Colon (tissue), 2 donors: Measurements from ENCODE around the gene BRD3OS.

Experiments used
- FAIRE-seq: peaks from 2 replicates; lab custom pipeline; 2012; peaks lifted over from hg19 to GRCh38; lab: Jason Lieb, UNC
- donor health status: control.
- donor health status: control.

BRD3OS gene

DNA sequence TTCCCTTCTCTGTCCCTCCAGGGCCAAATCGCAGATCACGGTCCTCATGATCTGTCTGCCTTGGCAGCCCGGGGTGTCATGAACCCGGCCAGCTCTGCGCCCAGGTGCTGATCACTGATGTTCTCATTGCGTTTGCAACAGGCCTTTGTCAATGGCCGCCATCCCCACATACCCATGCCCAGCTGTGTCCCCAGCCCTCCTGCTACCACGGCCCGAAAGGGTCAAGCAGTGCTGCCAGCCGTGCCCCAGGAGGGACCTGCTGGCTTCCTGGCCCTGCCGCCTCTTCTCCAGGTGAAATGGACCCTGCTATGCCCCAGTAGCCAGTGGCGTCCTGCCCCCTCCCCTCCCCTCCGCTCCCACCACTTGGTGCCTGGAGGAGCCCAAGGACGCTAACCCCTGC is 20.4 kb upstream of the BRD3OS start:
- no peak for FAIRE-seq

DNA sequence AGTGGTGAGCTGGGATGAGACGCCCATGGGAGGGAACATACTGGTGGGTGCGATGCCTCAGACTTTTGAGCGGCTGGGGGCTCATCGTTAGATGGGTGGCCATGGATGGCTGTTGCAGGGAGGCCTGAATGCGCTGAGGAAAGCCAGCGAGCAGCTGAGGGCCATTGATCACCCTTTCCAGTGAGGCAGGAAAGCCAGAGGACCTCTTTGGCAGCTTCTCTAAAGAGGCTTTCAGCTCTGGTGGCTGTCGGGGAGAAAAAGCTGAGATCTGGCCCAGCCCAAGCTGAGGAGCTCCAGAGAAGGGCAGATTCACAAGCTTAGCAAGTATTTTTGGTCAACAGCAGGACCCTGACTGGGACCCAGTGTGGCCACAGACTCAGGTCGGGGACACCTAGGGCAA is 19.9 kb upstream of the BRD3OS start:
- FAIRE-seq: no peak

DNA sequence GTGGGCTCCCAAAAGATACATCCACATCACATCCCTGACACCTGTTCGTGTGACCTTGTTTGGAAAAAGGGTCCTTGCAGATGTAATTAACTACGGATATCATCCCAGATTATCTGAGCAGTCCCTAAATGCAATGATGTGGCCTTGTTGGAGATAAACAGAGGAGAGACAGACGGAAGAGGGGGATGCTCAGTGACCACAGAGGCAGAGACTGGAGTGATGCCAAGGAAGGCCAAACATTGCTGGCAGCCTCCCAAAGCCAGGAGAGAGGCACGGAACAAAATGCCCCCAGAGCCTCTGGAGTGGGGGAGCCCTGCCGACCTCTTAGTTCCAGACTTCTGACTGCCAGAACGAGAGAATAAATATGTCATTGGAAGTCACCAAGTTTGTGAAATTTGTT is 18.1 kb upstream of the BRD3OS start:
- FAIRE-seq: no peak

DNA sequence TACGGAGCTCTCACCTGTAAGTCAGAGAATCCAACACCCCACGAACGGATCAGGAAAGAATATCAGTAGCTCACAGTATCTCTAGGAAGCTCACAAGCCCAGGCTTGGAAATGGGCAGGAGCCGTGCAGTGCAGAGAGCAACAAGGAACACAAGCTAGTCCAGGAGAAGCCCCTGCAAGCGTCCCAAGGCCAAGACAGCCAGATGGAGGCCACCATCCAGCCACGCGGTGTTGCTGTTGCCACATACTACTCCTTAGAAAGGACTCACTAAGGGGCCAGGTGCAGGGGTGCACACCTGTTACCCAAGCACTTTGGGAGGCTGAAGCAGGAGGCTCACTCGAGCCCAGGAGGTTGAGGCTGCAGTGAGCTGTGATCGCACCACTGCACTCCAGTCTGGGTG is 17.7 kb upstream of the BRD3OS start:
- no peak for FAIRE-seq

DNA sequence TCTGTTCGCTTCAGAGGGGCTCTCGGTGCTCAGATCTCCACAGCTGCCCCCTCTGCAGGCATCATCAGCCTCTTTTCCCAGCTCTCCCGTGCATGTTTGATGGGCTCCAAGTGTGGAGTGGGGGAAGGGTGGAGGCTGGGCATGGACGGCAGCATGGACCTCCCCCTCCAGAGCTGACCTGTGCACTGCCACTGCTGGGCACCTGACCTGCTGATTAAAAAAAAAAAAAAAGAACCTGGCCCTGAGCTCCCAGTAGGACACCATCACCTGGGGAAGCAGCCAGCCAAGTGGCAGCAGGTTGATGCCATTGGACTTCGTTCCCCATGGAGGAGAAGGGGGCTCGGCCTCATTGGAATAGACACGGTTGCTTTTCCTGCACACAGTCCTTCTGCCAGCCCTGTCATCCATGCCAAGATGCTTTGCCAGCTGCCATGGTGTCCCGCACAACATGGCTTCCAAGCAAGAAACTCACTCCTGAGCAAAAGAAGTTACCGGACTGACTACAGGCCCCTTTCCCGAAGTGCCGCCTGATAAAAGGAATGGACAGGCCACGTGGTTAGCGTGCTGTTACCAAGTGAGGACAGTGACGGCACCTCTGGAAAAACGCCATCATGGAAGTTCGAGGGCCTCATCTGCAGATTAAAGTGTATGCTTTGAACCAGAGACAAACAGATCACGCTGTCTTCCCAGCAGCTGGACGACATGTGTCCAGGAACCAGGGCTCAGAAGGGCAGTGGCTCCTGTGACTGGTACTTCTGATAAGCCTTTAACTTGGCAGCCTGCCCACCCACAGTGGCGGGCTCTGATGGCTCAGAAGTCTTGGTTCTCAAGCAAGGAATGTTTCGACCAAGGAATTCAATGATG is 14.7 kb upstream of the BRD3OS start:
- FAIRE-seq: no peak

DNA sequence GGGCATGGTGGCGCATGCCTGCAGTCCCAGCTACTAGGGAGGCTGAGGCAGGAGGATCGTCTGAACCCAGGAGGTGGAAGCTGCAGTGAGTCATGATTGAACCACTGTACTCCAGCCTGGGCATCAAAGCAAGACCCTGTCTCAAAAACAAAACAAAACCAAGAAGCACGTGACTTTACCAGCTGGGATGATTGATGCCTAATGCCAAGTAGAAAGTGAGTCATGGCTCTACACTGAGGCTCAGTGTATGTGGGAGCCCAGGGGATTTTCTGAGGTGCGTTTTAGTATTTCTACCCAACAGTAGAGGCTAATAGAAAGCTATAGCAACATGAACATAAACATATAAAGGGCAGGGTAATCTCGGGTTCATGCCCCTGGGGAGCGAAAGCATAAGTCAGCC is 13.9 kb upstream of the BRD3OS start:
- no peak for FAIRE-seq

DNA sequence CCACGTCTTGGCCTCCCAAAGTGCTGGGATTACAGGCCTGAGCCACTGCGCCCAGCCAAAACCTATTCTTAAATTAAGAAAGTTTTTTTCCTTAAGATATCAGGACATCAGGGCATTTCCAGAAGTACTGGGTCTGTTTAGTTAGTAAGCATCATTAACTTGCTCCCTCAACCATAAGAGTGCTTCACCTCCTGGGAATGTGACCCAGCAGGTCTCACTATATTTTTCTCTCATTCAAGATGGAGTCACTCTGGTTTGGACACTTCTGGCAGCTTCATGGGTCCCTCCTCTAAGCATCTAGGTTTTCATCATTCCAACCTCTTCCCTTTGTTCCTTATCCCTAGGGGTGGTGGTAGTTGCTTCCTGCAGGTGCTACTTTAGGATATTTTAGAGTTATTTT is 10.3 kb upstream of the BRD3OS start:
- no peak for FAIRE-seq

DNA sequence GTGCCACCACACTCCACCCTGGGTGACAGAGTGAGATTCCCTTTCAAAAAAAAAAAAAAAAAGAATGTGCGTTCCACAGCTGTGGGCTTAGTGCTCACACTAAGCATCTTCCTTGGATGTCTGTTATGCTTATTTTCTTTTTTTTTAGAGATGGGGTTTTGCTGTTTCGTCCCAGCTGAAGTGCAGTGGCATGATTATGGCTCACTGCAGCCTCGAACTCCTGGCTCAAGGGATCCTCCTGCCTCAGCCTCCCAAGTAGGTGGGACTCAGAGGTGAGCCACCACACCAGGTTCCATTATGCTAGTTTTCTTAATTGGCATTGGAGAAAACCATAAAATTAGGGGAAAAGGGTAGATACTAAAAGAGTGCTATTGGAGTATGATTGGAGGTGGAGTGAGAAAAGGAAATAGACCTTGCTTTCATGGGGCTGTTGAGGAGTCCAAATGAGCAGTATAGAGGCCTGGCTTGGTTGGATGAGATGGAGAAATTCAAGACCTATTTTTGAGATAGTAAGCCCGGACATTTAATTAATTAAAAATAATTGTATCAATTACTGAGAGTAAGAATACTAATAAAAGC is 978 bp upstream of the BRD3OS start:
- no peak for FAIRE-seq

DNA sequence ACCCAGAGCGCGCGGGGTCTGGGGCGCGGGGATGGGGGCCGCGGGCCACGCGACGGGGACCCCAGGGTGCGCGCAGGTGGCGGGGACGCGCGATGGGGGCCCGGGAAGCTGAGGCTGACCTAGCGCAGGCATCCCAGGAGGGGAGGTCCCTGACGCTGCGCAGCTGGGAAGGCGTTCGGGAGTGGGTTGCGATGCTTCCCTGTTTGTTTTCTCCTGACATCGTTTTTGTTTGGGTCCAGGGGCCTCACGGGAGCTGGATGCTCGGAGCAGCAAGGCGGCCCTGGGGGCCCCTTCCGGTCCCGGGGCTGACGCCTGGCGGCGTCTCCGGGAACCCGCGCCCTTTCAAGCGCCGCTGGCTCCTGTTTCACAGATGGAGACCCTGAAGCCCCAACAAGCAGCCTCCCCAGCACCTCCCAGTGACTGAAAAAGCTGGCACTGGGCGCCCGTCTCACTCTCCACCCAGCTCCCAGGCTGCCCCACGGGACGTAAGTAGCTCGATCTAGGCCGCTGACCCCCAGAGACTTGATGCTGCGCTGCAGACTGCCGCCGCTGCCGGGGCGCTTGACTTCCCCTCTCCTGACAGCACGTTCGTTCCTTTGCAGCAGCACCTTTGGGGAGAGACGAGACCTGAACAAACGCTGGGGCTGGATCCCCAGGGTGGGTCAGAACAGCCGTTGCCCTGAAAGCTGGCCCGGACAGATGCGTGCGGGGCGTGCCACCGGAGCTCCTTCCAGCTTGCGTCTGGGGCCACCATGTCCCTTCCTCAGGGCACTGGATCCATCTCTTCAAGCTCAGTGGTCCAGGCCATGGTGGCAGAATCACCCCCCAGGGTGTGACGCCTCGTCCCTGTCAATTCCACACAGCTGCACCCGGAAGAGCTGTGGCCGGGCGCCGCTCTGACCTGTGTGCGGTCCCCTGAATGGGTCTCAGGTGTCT is 593 bp downstream of the BRD3OS start:
- FAIRE-seq: no peak

DNA sequence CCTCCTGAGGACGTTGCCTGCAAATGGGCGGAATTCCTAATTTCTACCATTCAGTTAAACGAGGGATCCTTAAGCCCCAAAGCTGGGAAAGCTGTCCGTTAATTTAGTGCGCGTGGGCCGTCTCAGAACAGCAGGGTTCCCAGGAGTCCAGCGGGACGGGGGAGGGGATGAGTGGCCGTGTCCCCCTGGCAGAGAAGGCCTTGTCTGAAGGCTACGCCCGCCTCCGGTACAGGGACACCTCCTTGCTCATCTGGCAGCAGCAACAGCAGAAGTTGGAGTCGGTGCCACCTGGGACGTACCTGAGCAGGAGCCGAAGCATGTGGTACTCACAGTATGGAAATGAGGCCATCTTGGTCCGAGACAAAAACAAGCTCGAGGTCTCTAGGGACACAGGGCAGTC is 1.3 kb downstream of the BRD3OS start:
- no peak for FAIRE-seq

DNA sequence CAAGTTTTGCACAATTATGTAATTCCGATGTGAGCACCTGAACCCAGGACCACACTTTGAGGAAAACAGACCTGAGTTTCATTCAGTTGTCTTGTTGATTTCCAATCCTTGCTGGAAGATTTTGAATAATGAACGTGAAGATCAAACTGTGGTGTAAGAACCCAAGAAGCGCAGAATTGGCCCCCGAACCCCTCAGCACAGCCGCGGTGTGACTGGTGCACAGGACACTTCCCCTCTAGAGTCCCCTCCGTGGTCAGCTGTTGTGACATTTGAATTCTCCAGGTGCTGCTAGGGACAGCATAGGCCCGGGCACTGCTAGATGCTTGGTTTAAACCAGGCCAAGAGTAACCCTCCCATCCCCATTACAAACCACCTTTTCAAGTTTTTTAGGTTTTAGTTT is 1.7 kb downstream of the BRD3OS start:
- no peak for FAIRE-seq

DNA sequence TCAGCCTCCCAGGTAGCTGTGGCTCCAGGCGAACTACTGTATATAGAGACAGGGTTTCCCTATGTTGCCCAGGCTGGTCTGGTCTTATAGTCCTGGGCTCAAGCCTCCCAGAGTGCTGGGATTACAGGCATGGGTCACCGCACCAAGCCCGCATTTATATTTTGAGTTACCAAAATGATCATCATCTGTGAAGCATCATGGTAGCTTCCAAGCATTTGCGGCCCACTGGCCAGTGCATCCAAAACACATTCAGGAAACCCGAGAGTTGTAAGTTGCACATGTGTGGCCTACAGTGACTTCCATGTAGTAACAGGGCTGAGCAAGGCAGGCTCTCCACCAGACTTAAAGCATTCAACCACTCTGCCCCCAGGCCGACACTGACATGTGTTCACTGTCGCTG is 2.3 kb downstream of the BRD3OS start:
- no peak for FAIRE-seq

DNA sequence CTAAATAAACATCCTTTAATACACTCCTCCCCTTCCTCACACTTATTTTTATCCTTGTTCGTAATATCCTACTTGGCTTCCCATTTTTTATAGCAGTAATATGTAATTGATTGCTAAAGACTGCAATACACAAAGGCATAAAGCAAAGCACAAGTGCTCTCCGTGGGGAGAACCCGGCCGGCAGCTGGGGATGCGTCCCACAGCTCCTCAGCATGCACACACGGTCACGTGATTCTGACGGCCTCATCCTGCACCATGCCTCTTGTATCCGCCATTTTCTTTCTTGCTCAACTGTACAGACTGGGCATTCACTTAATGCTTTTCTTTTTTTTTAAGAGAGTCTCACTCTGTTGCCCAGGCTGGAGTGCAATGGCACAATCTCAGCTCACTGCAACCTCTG is 2.8 kb downstream of the BRD3OS start:
- FAIRE-seq: no peak

DNA sequence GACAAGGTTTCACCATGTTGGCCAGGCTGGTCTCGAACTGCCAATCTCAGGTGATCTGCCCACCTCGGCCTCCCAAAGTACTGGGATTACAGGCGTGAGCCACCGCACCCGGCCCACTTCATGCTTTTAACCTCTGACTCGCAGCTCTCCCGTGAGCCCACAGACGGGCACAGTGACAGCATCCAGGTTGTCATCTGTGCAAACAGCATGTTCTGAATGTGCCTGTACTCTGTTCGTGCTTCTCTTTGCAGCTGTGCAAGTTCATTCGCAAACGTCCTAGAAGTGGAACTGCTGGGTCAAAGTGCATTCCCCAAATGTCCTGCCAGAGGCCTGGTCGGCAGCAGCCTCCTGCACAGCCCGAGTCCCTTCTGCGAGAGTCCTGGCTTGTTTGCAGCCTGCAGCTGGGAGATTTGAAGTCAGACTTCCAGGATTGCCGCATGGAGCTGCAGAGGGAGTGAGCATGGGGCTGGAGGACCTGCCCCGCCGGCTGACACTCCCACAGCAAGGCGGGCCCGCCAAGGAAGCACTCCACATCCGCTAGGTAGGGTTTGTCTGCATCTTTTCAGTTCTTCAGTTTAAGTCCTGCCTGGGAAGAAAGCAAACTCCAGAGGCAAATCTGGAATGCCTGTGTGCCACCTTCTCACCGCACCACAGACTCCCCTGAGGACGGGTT is 3.4 kb downstream of the BRD3OS start:
- no peak for FAIRE-seq

DNA sequence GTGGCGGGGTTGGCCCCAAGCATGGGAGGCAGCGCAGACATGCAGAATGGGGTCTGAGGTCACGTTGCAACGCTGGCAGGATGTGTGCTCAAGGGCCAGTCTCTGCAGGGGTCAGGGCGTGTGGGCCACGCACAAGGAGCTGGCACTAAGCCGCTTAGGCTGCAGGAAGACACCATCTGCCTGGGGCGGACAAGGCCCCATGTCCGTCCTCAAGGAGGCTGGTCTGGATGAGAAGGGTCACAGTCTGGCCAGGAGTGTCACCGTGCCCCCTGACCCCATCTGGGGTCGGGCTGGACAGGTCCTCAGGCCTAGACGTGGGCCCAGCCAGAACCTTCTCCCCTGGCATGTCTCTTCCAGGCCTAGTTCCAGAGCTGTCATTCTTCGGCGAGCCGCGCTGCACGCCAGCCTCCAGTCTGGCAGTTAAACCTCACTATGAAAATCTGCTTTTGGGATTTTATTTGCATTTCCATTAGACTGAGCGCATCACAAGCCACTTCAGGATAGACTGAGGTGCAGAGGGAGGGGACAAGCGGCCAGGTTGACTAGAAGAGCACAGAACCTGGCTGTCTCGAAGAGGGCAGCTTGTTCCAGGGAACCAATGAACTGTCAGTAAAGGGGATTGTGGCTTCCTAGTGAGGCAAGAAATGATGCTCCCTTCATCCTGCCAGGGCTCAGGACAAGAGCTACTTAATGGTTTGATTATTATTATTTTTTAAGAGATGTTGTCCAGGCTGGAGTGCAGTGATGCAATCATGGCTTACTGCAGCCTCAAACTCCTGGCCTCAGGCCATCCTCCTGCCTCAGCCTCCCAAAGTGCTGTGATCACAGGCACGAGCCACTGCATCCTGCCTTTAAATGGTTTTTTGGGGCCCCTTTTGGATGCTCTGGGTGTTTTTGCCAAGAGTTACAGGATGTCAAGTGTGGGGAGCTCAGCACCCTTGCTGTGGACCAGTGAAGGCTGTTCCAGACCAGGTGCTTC is 4.3 kb downstream of the BRD3OS start:
- no peak for FAIRE-seq

DNA sequence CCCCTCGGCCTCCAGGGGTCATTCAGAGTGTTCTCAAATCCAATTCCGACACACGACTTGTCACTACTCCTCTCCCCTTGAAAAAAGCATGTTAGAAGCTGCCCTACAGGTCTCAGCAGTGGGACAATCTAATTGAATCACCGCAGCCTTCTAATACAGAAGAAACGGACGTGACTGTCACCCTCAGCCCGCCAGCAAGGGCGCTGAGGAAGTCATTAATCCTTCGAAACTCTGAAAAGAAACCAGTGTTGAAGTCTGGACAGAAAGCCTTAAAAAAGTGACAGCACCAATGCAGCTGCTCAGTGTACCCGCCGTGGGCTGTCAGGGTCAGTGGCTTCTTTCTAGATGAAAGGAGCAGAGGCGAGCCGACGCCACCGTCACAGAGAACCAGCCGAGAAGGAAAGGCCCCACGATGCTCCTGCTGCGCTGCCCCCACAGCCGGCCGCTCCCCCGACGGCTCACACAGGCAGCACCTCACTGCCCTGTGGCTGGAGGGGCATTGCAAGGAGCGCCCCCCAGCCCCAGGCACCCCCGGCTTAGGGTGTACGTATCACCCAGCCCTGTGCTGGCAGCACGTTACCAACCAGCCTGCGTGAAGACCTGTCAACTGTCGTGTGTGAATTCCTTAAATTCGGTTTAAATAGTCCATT is 5.7 kb downstream of the BRD3OS start:
- no peak for FAIRE-seq

DNA sequence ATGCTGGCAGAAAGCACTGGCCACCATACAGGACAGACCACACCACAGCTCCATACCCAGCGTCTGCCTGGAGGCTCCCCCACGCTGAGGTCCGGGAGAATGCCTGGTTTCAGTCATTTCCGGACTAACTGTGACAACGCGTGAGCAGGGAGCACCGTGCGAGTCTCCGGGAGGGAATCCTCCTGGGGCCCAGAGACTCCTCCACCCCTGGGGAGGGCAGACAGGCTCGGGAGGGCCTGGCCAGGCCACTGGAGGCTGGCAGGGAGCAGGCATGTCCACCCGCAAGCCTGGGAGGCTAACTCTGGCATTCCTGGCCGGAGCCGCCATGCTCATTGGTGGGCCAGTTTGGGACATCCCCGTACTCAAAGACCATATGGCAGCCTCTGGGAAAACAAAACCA is 6.5 kb downstream of the BRD3OS start:
- FAIRE-seq: no peak

DNA sequence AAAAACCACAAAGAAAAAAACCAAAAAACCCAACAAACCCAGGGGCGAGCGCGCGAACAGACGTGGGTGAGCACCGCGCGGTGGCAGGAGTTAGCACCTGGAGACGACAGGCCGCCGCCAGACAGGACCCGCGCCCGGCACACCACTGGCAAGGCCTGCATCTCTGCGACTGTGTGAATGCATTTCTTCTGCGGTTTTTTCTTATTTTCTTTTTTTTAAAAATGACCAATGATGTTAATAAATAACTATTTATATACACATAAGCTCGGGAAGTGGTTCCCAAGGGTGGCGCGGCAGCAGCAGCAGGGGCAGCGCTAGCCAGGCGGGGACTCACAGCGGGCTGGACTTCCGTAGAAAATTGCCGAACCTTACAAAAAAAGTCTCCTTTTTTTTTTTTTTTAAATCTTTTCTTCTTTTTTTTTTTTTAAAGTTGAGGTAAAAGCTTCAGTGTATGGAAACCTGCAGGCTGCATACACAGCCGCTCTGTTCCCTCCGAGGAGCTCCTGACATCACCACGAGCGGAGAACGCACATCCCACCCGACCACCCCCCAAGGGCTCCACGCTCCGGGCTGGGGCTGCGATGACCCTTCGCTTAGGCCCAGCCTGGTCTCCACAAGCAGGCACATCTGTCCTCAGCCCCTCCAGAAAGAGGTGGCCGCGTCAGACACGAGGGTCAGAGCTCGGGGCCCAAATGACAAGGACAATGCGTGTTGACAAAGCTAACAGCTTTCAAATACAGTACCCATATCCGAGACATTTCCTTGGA is 7.4 kb downstream of the BRD3OS start:
- no peak for FAIRE-seq

DNA sequence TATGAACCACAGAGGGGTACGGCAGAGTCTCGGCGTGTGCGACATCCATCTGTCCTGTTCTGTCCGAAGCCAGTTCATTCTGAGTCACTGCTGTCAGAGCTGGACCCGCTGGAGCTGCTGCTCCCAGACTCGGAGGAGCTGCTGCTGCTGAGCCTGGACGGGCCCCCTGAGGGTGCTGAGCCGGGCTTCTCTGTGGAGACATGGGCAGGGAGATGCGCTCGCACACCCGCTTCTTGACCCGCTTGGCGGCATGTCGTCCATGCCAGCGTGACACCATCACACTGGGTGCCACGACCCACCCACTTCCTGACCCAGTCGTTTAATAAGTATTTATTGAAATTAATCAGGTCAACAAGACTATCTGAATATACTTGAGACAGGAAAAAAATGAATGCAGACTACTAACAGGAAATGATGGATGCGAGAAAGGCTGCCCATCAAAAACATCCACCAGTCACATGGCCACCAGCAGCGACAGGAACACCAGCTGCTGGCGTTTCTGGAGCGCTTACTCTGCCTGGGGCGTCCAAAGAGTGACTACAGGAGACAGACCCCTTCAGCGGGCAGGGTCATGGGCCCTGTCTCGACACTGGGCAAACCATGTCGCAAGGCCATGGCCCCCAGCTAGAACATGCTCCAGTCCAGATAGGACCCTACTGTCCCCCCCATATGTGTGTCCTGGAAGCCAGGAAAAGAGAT is 8.4 kb downstream of the BRD3OS start:
- no peak for FAIRE-seq
